ENCODE results near the gene CPO. TPM values are rescaled to one million over a fixed set of nuclear protein-coding genes. Genes with fewer than 3 reads are reported as not detected.

CPO gene
- total and polyA plus RNA-seq, 4 donors, result 0.33 to 0.53 (median 0.37) TPM

DNA sequence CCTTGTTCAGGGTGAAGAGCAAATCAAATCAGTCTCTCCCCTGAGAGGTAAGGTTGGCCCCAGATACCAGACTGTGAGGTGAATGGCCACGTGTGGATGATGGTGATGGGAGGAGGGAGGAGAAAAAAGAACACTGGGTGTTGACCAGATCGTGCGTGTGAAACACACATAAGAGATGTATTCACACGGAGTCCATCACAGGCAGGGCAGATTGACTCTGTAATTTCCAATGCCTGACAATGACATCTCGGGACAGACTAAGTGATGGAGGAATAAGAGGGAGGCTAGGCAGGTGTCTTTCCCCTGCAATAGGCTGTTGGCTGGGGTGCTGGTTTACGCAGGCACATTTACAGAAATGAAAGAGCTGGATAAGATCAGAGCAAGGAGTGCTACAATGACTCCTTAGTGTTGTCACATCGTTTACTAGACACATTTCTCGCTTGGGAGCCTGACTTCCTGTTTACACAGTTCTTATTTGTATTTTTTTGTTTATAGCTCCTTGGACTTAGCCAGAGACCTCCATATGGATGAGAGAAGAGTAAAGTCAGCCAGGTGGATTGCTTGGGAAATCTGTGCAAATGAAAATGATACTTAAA lies 43.1 kb downstream of the CPO start:
- peak in 4 of 6 donors; percentile 15 to 37 (median 36) for DNase-seq (ENCODE audit: low read depth in 4 of 6, low spot score in 6 of 6)
- 24% methylated on average over 5 of the region's 8 CpGs for WGBS (ENCODE audit: insufficient coverage)
- Histone ChIP-seq H3K4me3 (ENCODE audit: low read depth, low read length) (no peak overlapping the region), H3K9me3 (ENCODE audit: control insufficient read depth, insufficient read depth, low read length) (no peaks in the 10 kb centered on the region), H3K36me3 (ENCODE audit: control insufficient read depth, insufficient read depth, low read length) (no peaks in the 10 kb centered on the region), H3K27me3 (ENCODE audit: control insufficient read depth, insufficient read depth, low read length) (no peaks in the 10 kb centered on the region), H3K4me1 (ENCODE audit: control insufficient read depth, insufficient read depth, low read length) (peaks cover 12% of the 10 kb centered on the region), H3K27ac (ENCODE audit: low read depth, low read length) (peak overlapping the region; percentile 25)

DNA sequence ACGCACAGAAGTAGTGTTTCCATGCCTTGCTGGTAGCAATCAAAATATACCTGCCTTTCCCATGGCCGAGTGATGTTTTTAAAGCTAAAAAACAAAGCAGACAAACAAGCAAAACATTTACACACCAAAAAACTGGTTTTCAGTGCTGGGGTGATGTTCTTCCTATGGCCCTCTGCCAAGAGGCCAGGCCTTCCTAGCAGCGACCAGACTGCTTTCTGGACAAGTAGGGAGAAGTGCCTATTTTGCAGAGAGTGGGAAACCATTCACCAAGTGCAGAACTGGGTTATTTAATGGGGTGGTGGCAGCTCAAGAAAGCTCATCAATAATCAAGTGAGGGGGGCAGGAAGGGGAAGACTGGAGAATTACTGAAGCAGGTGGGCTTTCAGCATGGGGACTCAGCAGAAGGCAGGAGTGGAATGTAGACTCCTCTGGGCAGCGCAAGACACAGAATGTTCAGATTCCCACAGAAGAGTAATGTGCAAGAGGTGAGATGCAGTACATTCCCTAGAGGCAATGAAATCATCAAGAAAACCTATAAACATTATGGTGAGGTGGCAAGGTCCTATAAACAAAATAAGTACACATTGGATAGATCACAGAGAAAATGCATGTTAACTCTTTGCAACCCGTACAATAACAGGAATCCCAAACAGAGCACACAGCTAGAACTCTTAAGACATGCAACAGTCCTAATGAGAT lies 44.0 kb downstream of the CPO start:
- H3K4me3 ChIP-seq (ENCODE audit: low read depth, low read length), result no peak overlapping the region
- H3K36me3 ChIP-seq (ENCODE audit: control insufficient read depth, insufficient read depth, low read length), result no peaks in the 10 kb centered on the region
- H3K27ac ChIP-seq (ENCODE audit: low read depth, low read length), result peak overlapping the region; percentile 25
- 33% methylated on average over 1 of the region's 5 CpGs for WGBS (ENCODE audit: insufficient coverage)
- peak in 3 of 6 donors; percentile 30 to 63 (median 59) for DNase-seq (ENCODE audit: low read depth in 4 of 6, low spot score in 6 of 6)
- H3K9me3 ChIP-seq (ENCODE audit: control insufficient read depth, insufficient read depth, low read length), result no peaks in the 10 kb centered on the region
- H3K27me3 ChIP-seq (ENCODE audit: control insufficient read depth, insufficient read depth, low read length), result no peaks in the 10 kb centered on the region
- peaks cover 12% of the 10 kb centered on the region for H3K4me1 ChIP-seq (ENCODE audit: control insufficient read depth, insufficient read depth, low read length)

GRCh38 chr2:206984206-206984605 lies 44.9 kb downstream of the CPO start:
- no peak for DNase-seq (ENCODE audit: low read depth in 4 of 6, low spot score in 6 of 6)
- no CpG with 5 or more reads among the region's 4 CpGs for WGBS (ENCODE audit: insufficient coverage)

DNA sequence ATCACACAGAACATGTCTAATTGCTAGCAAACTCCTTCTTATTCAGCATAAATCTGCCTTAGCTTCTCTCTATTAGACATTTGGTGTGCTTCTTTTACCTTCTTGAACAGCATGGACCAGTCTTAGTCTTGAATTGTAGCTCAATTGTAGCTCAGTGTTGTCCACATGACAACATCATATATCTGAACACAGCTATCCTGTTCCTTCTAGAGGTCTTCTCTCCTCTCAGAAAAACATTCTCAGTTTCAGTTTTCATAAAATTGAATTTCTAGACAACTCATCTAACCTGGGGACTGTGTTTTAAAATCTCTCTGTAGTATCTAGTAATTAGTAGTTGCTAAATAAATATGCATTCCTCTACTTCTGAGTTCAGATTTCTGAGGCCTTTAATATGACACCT lies 47.6 kb downstream of the CPO start:
- Histone ChIP-seq H3K9me3 (ENCODE audit: control insufficient read depth, insufficient read depth, low read length) (no peaks in the 10 kb centered on the region), H3K4me3 (ENCODE audit: low read depth, low read length) (no peak overlapping the region), H3K36me3 (ENCODE audit: control insufficient read depth, insufficient read depth, low read length) (no peaks in the 10 kb centered on the region), H3K27ac (ENCODE audit: low read depth, low read length) (no peak overlapping the region), H3K27me3 (ENCODE audit: control insufficient read depth, insufficient read depth, low read length) (no peaks in the 10 kb centered on the region), H3K4me1 (ENCODE audit: control insufficient read depth, insufficient read depth, low read length) (peaks cover 5% of the 10 kb centered on the region)
- DNase-seq (ENCODE audit: low read depth in 4 of 6, low spot score in 6 of 6), result no peak

More at GRCh38 chr2:206984206-206984605, 44.9 kb downstream of the CPO start:
- Histone ChIP-seq H3K9me3 (ENCODE audit: control insufficient read depth, insufficient read depth, low read length) (no peaks in the 10 kb centered on the region), H3K36me3 (ENCODE audit: control insufficient read depth, insufficient read depth, low read length) (no peaks in the 10 kb centered on the region), H3K4me3 (ENCODE audit: low read depth, low read length) (no peak overlapping the region), H3K27me3 (ENCODE audit: control insufficient read depth, insufficient read depth, low read length) (no peaks in the 10 kb centered on the region), H3K27ac (ENCODE audit: low read depth, low read length) (no peak overlapping the region), H3K4me1 (ENCODE audit: control insufficient read depth, insufficient read depth, low read length) (peaks cover 12% of the 10 kb centered on the region)

- peaks cover 5% of the 10 kb centered on the region for H3K4me1 ChIP-seq (ENCODE audit: control insufficient read depth, insufficient read depth, low read length)
- no peak overlapping the region for H3K4me3 ChIP-seq (ENCODE audit: low read depth, low read length)
- WGBS (ENCODE audit: insufficient coverage), result 100% methylated on average over 1 of the region's 2 CpGs
- DNase-seq (ENCODE audit: low read depth in 4 of 6, low spot score in 6 of 6), result no peak
- no peak overlapping the region for H3K27ac ChIP-seq (ENCODE audit: low read depth, low read length)
- no peaks in the 10 kb centered on the region for H3K36me3 ChIP-seq (ENCODE audit: control insufficient read depth, insufficient read depth, low read length)
- H3K27me3 ChIP-seq (ENCODE audit: control insufficient read depth, insufficient read depth, low read length), result no peaks in the 10 kb centered on the region
- H3K9me3 ChIP-seq (ENCODE audit: control insufficient read depth, insufficient read depth, low read length), result no peaks in the 10 kb centered on the region
Measured at GRCh38 chr2:206987810-206988209, 48.5 kb downstream of the CPO start.

DNA sequence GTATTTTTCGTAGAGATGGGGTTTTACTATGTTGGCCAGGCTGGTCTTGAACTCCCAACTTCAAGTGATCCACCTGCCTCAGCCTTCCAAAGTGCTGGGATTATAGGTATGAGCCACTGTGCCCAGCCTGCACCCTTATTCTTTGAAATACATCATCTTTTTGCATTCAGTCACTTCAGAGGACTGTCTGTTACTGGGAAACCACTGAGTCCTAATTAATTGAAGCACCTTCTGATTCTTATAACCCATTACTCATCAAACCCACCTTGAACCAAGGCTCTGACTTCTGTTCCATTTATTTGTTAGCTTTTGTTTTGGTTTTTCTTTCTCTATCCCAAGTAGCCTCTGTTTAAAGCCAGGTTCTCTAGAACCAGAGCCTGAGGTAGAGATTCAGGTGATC lies 49.6 kb downstream of the CPO start:
- H3K27ac ChIP-seq (ENCODE audit: low read depth, low read length), result no peak overlapping the region
- no peaks in the 10 kb centered on the region for H3K36me3 ChIP-seq (ENCODE audit: control insufficient read depth, insufficient read depth, low read length)
- H3K4me1 ChIP-seq (ENCODE audit: control insufficient read depth, insufficient read depth, low read length), result no peaks in the 10 kb centered on the region
- no peaks in the 10 kb centered on the region for H3K27me3 ChIP-seq (ENCODE audit: control insufficient read depth, insufficient read depth, low read length)
- no peaks in the 10 kb centered on the region for H3K9me3 ChIP-seq (ENCODE audit: control insufficient read depth, insufficient read depth, low read length)
- no CpG with 5 or more reads among the region's 1 CpG for WGBS (ENCODE audit: insufficient coverage)
- DNase-seq (ENCODE audit: low read depth in 4 of 6, low spot score in 6 of 6), result no peak
- no peak overlapping the region for H3K4me3 ChIP-seq (ENCODE audit: low read depth, low read length)

GRCh38 chr2:206989311-206989710 lies 50.0 kb downstream of the CPO start:
- no peaks in the 10 kb centered on the region for H3K36me3 ChIP-seq (ENCODE audit: control insufficient read depth, insufficient read depth, low read length)
- 61% methylated on average over 3 of the region's 6 CpGs for WGBS (ENCODE audit: insufficient coverage)
- H3K9me3 ChIP-seq (ENCODE audit: control insufficient read depth, insufficient read depth, low read length), result no peaks in the 10 kb centered on the region
- H3K27me3 ChIP-seq (ENCODE audit: control insufficient read depth, insufficient read depth, low read length), result no peaks in the 10 kb centered on the region
- no peak overlapping the region for H3K27ac ChIP-seq (ENCODE audit: low read depth, low read length)
- no peaks in the 10 kb centered on the region for H3K4me1 ChIP-seq (ENCODE audit: control insufficient read depth, insufficient read depth, low read length)
- DNase-seq (ENCODE audit: low read depth in 4 of 6, low spot score in 6 of 6), result no peak
- H3K4me3 ChIP-seq (ENCODE audit: low read depth, low read length), result no peak overlapping the region

DNA sequence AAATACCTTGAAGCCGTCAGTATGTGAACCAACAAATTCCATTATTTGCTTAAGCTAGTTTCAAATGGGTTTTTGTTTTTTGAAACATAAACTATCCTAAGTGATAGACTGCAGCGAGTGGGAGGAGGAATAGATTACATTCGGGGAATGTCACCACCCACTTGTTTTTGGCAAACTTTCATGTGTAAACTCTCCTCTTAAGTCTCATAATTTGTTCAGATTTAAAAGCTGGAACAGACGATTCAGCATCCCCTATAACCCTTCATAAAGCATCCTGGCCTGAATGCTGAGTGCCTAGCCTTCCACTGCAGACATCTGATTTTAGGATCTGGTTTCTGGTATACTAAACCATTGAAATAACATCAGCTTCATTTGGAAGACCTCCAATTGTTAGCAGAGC lies 51.0 kb downstream of the CPO start:
- peak in 1 of 6 donors; percentile 16 for DNase-seq (ENCODE audit: low read depth in 4 of 6, low spot score in 6 of 6)
- WGBS (ENCODE audit: insufficient coverage), result 90% methylated on average over 1 of the region's 4 CpGs

GRCh38 chr2:206991070-206991469 lies 51.8 kb downstream of the CPO start:
- Histone ChIP-seq H3K4me3 (ENCODE audit: low read depth, low read length) (no peak overlapping the region), H3K4me1 (ENCODE audit: control insufficient read depth, insufficient read depth, low read length) (no peaks in the 10 kb centered on the region), H3K9me3 (ENCODE audit: control insufficient read depth, insufficient read depth, low read length) (no peaks in the 10 kb centered on the region), H3K27ac (ENCODE audit: low read depth, low read length) (no peak overlapping the region), H3K36me3 (ENCODE audit: control insufficient read depth, insufficient read depth, low read length) (no peaks in the 10 kb centered on the region), H3K27me3 (ENCODE audit: control insufficient read depth, insufficient read depth, low read length) (no peaks in the 10 kb centered on the region)
- WGBS (ENCODE audit: insufficient coverage), result no CpG with 5 or more reads among the region's 2 CpGs
- peak in 1 of 6 donors; percentile 32 for DNase-seq (ENCODE audit: low read depth in 4 of 6, low spot score in 6 of 6)

More for the DNA sequence above, 51.0 kb downstream of the CPO start:
- Histone ChIP-seq H3K36me3 (ENCODE audit: control insufficient read depth, insufficient read depth, low read length) (no peaks in the 10 kb centered on the region), H3K4me3 (ENCODE audit: low read depth, low read length) (no peak overlapping the region), H3K27me3 (ENCODE audit: control insufficient read depth, insufficient read depth, low read length) (no peaks in the 10 kb centered on the region), H3K9me3 (ENCODE audit: control insufficient read depth, insufficient read depth, low read length) (no peaks in the 10 kb centered on the region), H3K27ac (ENCODE audit: low read depth, low read length) (no peak overlapping the region), H3K4me1 (ENCODE audit: control insufficient read depth, insufficient read depth, low read length) (no peaks in the 10 kb centered on the region)

DNA sequence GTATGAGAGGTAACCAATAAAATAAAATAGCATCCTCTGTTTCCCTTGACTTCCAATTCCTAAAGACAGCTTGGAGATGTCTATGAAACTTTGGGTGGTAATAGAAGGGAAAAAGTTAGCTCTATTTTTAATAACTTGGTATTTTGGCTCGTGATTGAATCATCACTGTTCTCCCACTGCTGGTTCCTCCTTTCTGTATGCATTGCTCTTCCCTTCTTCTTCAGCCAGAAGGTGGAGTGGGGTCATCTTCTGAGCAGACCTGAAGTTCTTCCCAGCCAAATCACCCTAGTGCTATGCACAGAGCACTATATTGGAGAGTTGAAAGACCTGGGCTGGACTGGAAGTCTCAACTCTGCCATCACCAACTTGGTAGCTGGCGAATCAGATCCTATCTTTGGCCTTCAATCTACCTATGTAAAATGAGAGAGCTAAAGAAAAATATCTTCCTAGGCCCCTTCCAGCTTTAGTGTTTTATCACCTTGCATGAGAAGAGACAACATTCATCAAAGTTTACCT lies 54.1 kb downstream of the CPO start:
- H3K27ac ChIP-seq (ENCODE audit: low read depth, low read length), result no peak overlapping the region
- no peaks in the 10 kb centered on the region for H3K9me3 ChIP-seq (ENCODE audit: control insufficient read depth, insufficient read depth, low read length)
- WGBS (ENCODE audit: insufficient coverage), result no CpG with 5 or more reads among the region's 2 CpGs
- H3K36me3 ChIP-seq (ENCODE audit: control insufficient read depth, insufficient read depth, low read length), result no peaks in the 10 kb centered on the region
- no peak overlapping the region for H3K4me3 ChIP-seq (ENCODE audit: low read depth, low read length)
- H3K27me3 ChIP-seq (ENCODE audit: control insufficient read depth, insufficient read depth, low read length), result no peaks in the 10 kb centered on the region
- DNase-seq (ENCODE audit: low read depth in 4 of 6, low spot score in 6 of 6), result no peak
- no peaks in the 10 kb centered on the region for H3K4me1 ChIP-seq (ENCODE audit: control insufficient read depth, insufficient read depth, low read length)

All from spinal cord (tissue), 10 donors.